ENCODE results near the gene ZNF830.

Gene ZNF830

DNA sequence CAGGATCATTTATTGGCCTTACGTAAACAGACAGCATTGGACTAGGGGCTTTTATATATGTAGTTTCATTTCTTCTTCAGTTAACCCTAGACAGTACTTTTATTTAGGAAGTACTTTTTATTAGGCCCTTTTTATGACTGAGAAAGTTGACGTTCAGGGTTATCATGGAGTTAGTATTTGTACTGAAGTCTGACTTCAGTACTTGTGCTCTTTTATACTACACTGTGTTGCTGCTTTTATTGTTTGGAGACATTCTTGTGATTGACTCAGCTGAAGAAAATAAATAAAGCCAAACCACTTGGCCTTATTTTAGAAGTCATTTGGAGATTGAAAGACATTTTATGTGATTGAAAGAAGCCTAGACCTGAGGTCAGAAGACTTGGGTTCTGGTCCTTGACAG lies 25.9 kb downstream of the ZNF830 start:
- H3K79me2 ChIP-seq (ENCODE audit: control insufficient read depth, low read length): peaks cover 35% of the 10 kb centered on the region
- no peaks in the 10 kb centered on the region for H3K9me2 ChIP-seq (replicated peaks; ENCODE audit: control insufficient read depth, low read length)
- H3K27me3 ChIP-seq (ENCODE audit: control insufficient read depth, low read length): no peaks in the 10 kb centered on the region
- no peak overlapping the region for H3K4me2 ChIP-seq (ENCODE audit: low read length)
- peaks cover 12% of the 10 kb centered on the region for H3K4me1 ChIP-seq (ENCODE audit: control insufficient read depth, low read length)
- H3K27ac ChIP-seq (ENCODE audit: low read depth, low read length): no peak overlapping the region
- no peak overlapping the region for H3K4me3 ChIP-seq (ENCODE audit: low read length)
- no peaks in the 10 kb centered on the region; the same call in 1 of the 2 replicates for H3F3A ChIP-seq (ENCODE audit: control insufficient read depth, insufficient read depth)
- no peaks in the 10 kb centered on the region for H3K9me3 ChIP-seq (ENCODE audit: control insufficient read depth, insufficient read depth, low read length)
- peaks cover 89% of the 10 kb centered on the region for H3K36me3 ChIP-seq (ENCODE audit: control insufficient read depth, low read length)
- no peaks in the 10 kb centered on the region for H4K20me1 ChIP-seq (ENCODE audit: control insufficient read depth, insufficient read depth, low read depth, low read length)
- TF ChIP-seq, protein P1, sequence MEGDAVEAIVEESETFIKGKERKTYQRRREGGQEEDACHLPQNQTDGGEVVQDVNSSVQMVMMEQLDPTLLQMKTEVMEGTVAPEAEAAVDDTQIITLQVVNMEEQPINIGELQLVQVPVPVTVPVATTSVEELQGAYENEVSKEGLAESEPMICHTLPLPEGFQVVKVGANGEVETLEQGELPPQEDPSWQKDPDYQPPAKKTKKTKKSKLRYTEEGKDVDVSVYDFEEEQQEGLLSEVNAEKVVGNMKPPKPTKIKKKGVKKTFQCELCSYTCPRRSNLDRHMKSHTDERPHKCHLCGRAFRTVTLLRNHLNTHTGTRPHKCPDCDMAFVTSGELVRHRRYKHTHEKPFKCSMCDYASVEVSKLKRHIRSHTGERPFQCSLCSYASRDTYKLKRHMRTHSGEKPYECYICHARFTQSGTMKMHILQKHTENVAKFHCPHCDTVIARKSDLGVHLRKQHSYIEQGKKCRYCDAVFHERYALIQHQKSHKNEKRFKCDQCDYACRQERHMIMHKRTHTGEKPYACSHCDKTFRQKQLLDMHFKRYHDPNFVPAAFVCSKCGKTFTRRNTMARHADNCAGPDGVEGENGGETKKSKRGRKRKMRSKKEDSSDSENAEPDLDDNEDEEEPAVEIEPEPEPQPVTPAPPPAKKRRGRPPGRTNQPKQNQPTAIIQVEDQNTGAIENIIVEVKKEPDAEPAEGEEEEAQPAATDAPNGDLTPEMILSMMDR (IDR thresholded peaks at IDR 0.05; ENCODE audit: low read depth, low read length, poor library complexity, severe bottlenecking): no peak
- no peak for TF ChIP-seq EZH2phosphoT487 (IDR thresholded peaks at IDR 0.05; ENCODE audit: borderline replicate concordance, low read length)

DNA sequence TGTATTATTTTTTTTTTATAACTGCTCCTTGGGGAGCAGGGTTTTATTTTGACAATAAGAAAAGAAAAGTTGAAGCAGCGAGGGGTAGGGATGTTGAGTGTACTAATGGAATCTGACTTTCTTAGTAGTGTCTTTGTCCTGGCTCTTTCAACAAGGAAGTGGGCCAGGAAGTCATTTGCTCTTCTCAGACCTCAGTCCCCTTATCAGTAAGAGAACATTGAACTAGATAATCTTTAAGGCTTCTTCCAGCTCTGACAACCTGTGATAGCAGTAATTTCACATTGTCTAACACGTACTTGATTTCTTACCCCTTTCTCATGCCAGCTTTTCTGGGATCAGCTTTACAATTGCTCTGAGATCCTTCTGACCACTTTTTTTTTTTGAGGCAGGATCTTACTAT lies 27.3 kb downstream of the ZNF830 start:
- H3K27me3 ChIP-seq (ENCODE audit: control insufficient read depth, low read length): no peaks in the 10 kb centered on the region
- TF ChIP-seq, protein P1 (IDR thresholded peaks at IDR 0.05; ENCODE audit: low read depth, low read length, poor library complexity, severe bottlenecking): no peak
- TF ChIP-seq EZH2phosphoT487 (IDR thresholded peaks at IDR 0.05; ENCODE audit: borderline replicate concordance, low read length): no peak
- peaks cover 3% of the 10 kb centered on the region; the same call in 1 of the 2 replicates for H3K4me1 ChIP-seq (ENCODE audit: control insufficient read depth, low read length)
- H3K9me2 ChIP-seq (replicated peaks; ENCODE audit: control insufficient read depth, low read length): no peaks in the 10 kb centered on the region
- H3K27ac ChIP-seq (ENCODE audit: low read depth, low read length): no peak overlapping the region
- H3K79me2 ChIP-seq (ENCODE audit: control insufficient read depth, low read length): peaks cover 21% of the 10 kb centered on the region
- no peak overlapping the region for H3K4me3 ChIP-seq (ENCODE audit: low read length)
- no peak overlapping the region for H3K4me2 ChIP-seq (ENCODE audit: low read length)
- no peaks in the 10 kb centered on the region for H4K20me1 ChIP-seq (ENCODE audit: control insufficient read depth, insufficient read depth, low read depth, low read length)
- H3K9me3 ChIP-seq (ENCODE audit: control insufficient read depth, insufficient read depth, low read length): no peaks in the 10 kb centered on the region
- no peaks in the 10 kb centered on the region; the same call in 1 of the 2 replicates for H3F3A ChIP-seq (ENCODE audit: control insufficient read depth, insufficient read depth)
- H3K36me3 ChIP-seq (ENCODE audit: control insufficient read depth, low read length): peaks cover 90% of the 10 kb centered on the region

DNA sequence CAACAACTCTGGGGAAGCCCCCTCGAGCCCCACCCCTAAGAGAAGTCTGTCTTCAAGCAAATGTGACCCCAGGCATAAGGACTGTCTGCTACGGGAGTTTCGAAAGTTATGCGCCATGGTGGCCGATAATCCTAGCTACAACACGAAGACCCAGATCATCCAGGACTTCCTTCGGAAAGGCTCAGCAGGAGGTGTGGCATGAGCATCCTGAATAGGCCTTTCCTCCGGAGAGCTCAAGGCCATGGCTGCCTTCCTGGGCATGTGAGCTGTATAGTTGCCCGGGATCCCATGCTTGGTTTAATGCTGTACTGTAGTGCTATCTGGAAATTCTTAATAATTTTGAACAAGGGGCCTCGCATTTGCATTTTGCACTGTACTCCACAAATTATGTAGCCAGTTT lies 28.1 kb downstream of the ZNF830 start:
- H3K4me3 ChIP-seq (ENCODE audit: low read length): no peak overlapping the region
- no peaks in the 10 kb centered on the region for H3K4me1 ChIP-seq (ENCODE audit: control insufficient read depth, low read length)
- no peaks in the 10 kb centered on the region for H3K9me2 ChIP-seq (replicated peaks; ENCODE audit: control insufficient read depth, low read length)
- peaks cover 12% of the 10 kb centered on the region for H3K79me2 ChIP-seq (ENCODE audit: control insufficient read depth, low read length)
- H3K4me2 ChIP-seq (ENCODE audit: low read length): no peak overlapping the region
- H4K20me1 ChIP-seq (ENCODE audit: control insufficient read depth, insufficient read depth, low read depth, low read length): no peaks in the 10 kb centered on the region
- H3K36me3 ChIP-seq (ENCODE audit: control insufficient read depth, low read length): peaks cover 90% of the 10 kb centered on the region
- H3K9me3 ChIP-seq (ENCODE audit: control insufficient read depth, insufficient read depth, low read length): no peaks in the 10 kb centered on the region
- no peak overlapping the region for H3K27ac ChIP-seq (ENCODE audit: low read depth, low read length)
- no peak for TF ChIP-seq EZH2phosphoT487 (IDR thresholded peaks at IDR 0.05; ENCODE audit: borderline replicate concordance, low read length)
- TF ChIP-seq, protein P1 (IDR thresholded peaks at IDR 0.05; ENCODE audit: low read depth, low read length, poor library complexity, severe bottlenecking): no peak
- no peaks in the 10 kb centered on the region; the same call in 1 of the 2 replicates for H3F3A ChIP-seq (ENCODE audit: control insufficient read depth, insufficient read depth)
- H3K27me3 ChIP-seq (ENCODE audit: control insufficient read depth, low read length): no peaks in the 10 kb centered on the region

Measured in DOHH2 (cell line).